Spleen (tissue), 11 donors: Measurements from ENCODE around the gene UBE2B. TPM values are rescaled to one million over a fixed set of nuclear protein-coding genes. Genes with fewer than 3 reads are reported as not detected.

Experiments used
- DNase-seq: peaks from one replicate; pipeline ENCODE4 v3.0.0-alpha.2; 2020
- H3K27ac ChIP-seq, 8 donors: fragments of 200-600 bp; sonication (generic) in 7 of 8; 1 replicate in 4 of 8; 2 replicates in 4 of 8; pipeline versions ENCODE4 v1.5.0 to v1.8.0; 2016 to 2021; ENCODE audit warnings: inconsistent platforms in 4 of 8, mild to moderate bottlenecking in 4 of 8, moderate library complexity in 1 of 8
- H3K27me3 ChIP-seq, 7 donors: fragments of 200-600 bp; sonication (generic) in 6 of 7; replicated peaks in 1 of 7; 1 replicate in 4 of 7; 2 replicates in 3 of 7; pipeline versions ENCODE4 v1.5.0 to v1.8.0; 2016 to 2021; ENCODE audit warnings: inconsistent platforms in 3 of 7, mild to moderate bottlenecking in 1 of 7
- H3K36me3 ChIP-seq, 6 donors: fragments of 200-600 bp; sonication (generic) in 5 of 6; 1 replicate in 4 of 6; 2 replicates in 2 of 6; pipeline versions ENCODE4 v1.5.0 to v1.8.0; 2016 to 2021; ENCODE audit warnings: inconsistent platforms in 2 of 6
- H3K4me1 ChIP-seq, 6 donors: fragments of 200-600 bp; sonication (generic) in 5 of 6; 1 replicate in 3 of 6; 2 replicates in 3 of 6; pipeline versions ENCODE4 v1.5.0 to v1.8.0; 2016 to 2021; ENCODE audit warnings: inconsistent platforms in 3 of 6
- H3K4me3 ChIP-seq, 8 donors: fragments of 200-600 bp; sonication (generic) in 7 of 8; 1 replicate in 4 of 8; 2 replicates in 4 of 8; pipeline versions ENCODE4 v1.5.0 to v1.8.0; 2016 to 2021; ENCODE audit warnings: inconsistent platforms in 4 of 8, mild to moderate bottlenecking in 4 of 8, moderate library complexity in 2 of 8
- H3K9me3 ChIP-seq, 8 donors: fragments of 200-600 bp; sonication (generic) in 7 of 8; 1 replicate in 4 of 8; 2 replicates in 4 of 8; pipeline versions ENCODE4 v1.5.0 to v1.8.0; 2016 to 2021; ENCODE audit warnings: inconsistent platforms in 4 of 8
- POLR2A ChIP-seq, 3 donors: fragments of 450-650 bp; IDR thresholded peaks; one replicate each; pipeline ENCODE4 v1.5.1; 2017; ENCODE audit warnings: antibody characterized with exemption in 3 of 3, mild to moderate bottlenecking in 1 of 3
- POLR2AphosphoS5 ChIP-seq, 3 donors: sonication (generic); formaldehyde crosslinking; IDR thresholded peaks; one replicate each; pipeline ENCODE4 v1.5.1; 2017; ENCODE audit warnings: antibody characterized with exemption in 3 of 3
- WGBS, 5 donors: extraction: QIAGEN DNeasy Blood & Tissue Kit in 3 of 5; methylation state at CpG; one replicate each; pipeline versions ENCODE4 v1.1.5 to v1.1.7; 2013 to 2018; 5-methylcytosine and 5-hydroxymethylcytosine counted together
- intact Hi-C: fragments of 100-400 bp; cut with DNase I; formaldehyde crosslinking; loops from one replicate; pipeline ENCODE4 v1.15.0; 2023; ENCODE audit warnings: low total_unique reads
- polyA plus RNA-seq, 3 donors: library from polyadenylated mRNA; stranded (reverse); fragments of 200-250 nt; gene quantifications; one replicate each; pipeline ENCODE4 v1.2.1, GENCODE V29; 2013
- total RNA-seq, 7 donors: library from RNA; depleted of rRNA in 3 of 7; stranded (reverse); fragments of >200 nt in 3 of 7; fragmentation: NEBNext Ultra II Directional in 4 of 7; extraction: Animal tissue kit (Norgen Biotek cat#: 25700) in 4 of 7; gene quantifications; one replicate each; pipeline versions ENCODE4 v1.1.0 to v1.2.1, GENCODE V29; 2016 to 2021
- TF ChIP-seq, protein P1 (sequence below), 11 experiments: fragments of 200-600 bp in 7 of 11; fragments of 450-650 bp in 4 of 11; sonication (generic) in 4 of 11; IDR thresholded peaks in 8 of 11; conservative IDR thresholded peaks in 3 of 11; 1 replicate in 7 of 11; 2 replicates in 4 of 11; pipeline versions ENCODE4 v1.4.0 to v1.8.0; 2016 to 2021; ENCODE audit warnings: antibody characterized with exemption in 11 of 11, inconsistent platforms in 4 of 11, mild to moderate bottlenecking in 1 of 11
- donor health status: healthy with polysubstance abuse.
- donor health status: DM: no; HTN: no; CAD: no; lungs with moderate emphysema.
- donor health status: DM: no; HTN: no; CAD: no.
- donor health status: Bipolar disorder and iron deficiency.
- donor health status: healthy.
- donor health status: DM: no; HTN: no; CAD: no.
- donor health status: DM: yes; HTN: yes; CAD: no.

UBE2B gene
- total and polyA plus RNA-seq, 10 donors, result 67.7 to 117 (median 101) TPM

DNA sequence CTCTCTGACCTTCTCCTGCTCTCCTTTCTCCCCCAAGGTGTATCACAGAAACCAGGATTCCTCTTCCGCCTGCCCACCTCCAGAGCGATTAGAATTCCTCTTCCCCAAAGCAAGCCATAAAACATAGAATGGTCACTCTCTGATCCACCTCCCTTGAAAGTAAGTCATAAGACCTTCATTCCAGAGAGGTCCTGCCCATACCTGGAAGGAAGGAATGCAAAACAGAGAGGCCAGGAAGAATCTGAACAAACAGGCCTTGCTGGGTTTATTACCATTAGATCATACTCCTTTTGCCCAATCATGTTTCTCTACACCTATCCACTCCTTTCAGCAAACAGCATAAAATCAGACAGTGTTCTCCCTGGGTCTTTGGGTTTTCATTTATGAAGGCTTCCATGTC, 25.4 kb upstream of the UBE2B start:
- Histone ChIP-seq H3K27ac (no peak overlapping the region), H3K4me3 (no peak overlapping the region), H3K27me3 (no peaks in the 10 kb centered on the region), H3K36me3 (peaks cover 0 to 10% (median 0%) of the 10 kb centered on the region in 6 donors), H3K4me1 (no peaks in the 10 kb centered on the region), H3K9me3 (no peaks in the 10 kb centered on the region)
- intact Hi-C loops, result no loop called here
- no peak for DNase-seq
- TF ChIP-seq POLR2A (IDR thresholded peaks at IDR 0.05) (no peak), POLR2AphosphoS5 (IDR thresholded peaks at IDR 0.05) (no peak)
- TF ChIP-seq, protein P1, sequence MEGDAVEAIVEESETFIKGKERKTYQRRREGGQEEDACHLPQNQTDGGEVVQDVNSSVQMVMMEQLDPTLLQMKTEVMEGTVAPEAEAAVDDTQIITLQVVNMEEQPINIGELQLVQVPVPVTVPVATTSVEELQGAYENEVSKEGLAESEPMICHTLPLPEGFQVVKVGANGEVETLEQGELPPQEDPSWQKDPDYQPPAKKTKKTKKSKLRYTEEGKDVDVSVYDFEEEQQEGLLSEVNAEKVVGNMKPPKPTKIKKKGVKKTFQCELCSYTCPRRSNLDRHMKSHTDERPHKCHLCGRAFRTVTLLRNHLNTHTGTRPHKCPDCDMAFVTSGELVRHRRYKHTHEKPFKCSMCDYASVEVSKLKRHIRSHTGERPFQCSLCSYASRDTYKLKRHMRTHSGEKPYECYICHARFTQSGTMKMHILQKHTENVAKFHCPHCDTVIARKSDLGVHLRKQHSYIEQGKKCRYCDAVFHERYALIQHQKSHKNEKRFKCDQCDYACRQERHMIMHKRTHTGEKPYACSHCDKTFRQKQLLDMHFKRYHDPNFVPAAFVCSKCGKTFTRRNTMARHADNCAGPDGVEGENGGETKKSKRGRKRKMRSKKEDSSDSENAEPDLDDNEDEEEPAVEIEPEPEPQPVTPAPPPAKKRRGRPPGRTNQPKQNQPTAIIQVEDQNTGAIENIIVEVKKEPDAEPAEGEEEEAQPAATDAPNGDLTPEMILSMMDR (IDR thresholded peaks at IDR 0.05 in 8 of 11, conservative IDR thresholded peaks at IDR 0.05 in 3 of 11), result no peak
- WGBS, 5 donors, result 94 to 98% (median 95%) methylated on average over 2 of the region's 2 CpGs

DNA sequence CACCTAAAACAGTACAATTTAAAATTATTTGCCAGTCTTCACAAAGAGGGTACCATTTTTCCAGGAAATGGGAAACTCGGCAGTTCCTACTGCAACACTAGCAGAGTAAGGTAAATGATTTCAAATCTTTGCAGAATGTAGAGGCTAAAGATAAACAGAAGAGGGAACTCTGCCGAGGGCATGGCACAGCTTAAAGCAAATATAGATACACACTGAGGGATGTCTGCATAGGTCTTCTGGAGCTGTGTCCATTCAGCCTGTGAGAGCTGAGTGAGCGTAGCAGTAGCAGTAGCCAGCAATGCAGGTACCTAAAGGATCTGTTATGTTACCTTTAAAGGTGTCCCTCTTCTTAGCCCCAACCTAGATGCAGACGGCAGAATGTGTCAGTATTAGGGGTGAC, 21.9 kb upstream of the UBE2B start:
- TF ChIP-seq, protein P1 (IDR thresholded peaks at IDR 0.05 in 8 of 11, conservative IDR thresholded peaks at IDR 0.05 in 3 of 11), result no peak
- no peak for TF ChIP-seq POLR2A (IDR thresholded peaks at IDR 0.05)
- no peak for TF ChIP-seq POLR2AphosphoS5 (IDR thresholded peaks at IDR 0.05)
- Histone ChIP-seq H3K27me3 (no peaks in the 10 kb centered on the region), H3K4me1 (no peaks in the 10 kb centered on the region), H3K4me3 (no peak overlapping the region), H3K36me3 (peaks cover 0 to 10% (median 0%) of the 10 kb centered on the region in 6 donors), H3K9me3 (no peaks in the 10 kb centered on the region), H3K27ac (no peak overlapping the region)
- intact Hi-C loops, result no loop called here
- DNase-seq, result no peak
- 81 to 96% (median 86%) methylated on average over 4 of the region's 4 CpGs for WGBS, 5 donors

DNA sequence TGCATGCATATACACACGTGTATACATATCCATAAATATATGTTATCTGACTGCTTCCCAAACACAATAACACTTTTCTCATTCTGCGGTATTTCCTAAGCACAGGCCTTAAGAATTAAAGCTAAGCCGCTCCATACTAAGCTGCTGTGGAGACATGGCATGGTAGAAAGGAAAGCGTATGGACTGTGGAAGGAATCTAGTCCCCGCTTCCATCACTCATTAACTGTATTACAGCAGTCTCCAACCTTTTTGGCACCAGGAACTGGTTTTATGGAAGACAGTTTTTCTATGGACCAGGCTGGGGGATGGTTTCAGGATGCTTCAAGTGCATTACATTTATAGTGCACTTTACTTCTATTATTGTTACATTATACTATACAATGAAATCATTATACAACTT, 15.7 kb upstream of the UBE2B start:
- no peak overlapping the region for H3K27ac ChIP-seq
- H3K4me3 ChIP-seq, result no peak overlapping the region
- H3K9me3 ChIP-seq, result no peaks in the 10 kb centered on the region
- H3K27me3 ChIP-seq, result no peaks in the 10 kb centered on the region
- no peaks in the 10 kb centered on the region for H3K4me1 ChIP-seq
- H3K36me3 ChIP-seq, result no peaks in the 10 kb centered on the region
- no peak for TF ChIP-seq POLR2A (IDR thresholded peaks at IDR 0.05)
- DNase-seq, result no peak
- intact Hi-C loops, result loop anchor here (10.0 kb wide), 1 partner anchor 151 kb away; no protein-coding TSS in a partner anchor
- 93 to 96% (median 94%) methylated on average over 5 of the region's 5 CpGs for WGBS, 5 donors

DNA sequence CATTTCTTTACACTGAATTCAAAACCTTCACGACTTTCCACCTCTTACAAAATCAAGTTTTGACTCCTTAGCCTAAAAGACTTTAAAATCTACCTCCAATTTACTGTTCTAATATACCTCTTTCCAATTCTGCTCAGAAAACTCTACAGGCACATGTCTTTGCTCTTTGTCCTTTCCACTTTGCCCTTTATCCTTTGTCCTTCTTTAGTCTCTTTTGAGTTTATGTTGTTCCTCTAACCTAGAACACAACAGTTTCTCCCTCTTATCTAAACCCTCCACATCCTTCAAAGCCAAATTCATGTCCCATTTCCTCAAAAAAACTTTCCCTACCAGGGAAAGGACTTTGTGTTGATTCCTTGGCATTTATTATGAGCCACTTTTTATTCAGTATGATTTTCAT, 5.8 kb upstream of the UBE2B start:
- H3K4me1 ChIP-seq, result peaks cover 13 to 45% (median 29%) of the 10 kb centered on the region in 6 donors
- no peaks in the 10 kb centered on the region for H3K36me3 ChIP-seq
- intact Hi-C loops, result no loop called here
- H3K4me3 ChIP-seq, result no peak overlapping the region
- H3K9me3 ChIP-seq, result no peaks in the 10 kb centered on the region
- TF ChIP-seq POLR2A (IDR thresholded peaks at IDR 0.05), result no peak
- TF ChIP-seq, protein P1 (IDR thresholded peaks at IDR 0.05 in 8 of 11, conservative IDR thresholded peaks at IDR 0.05 in 3 of 11), result no peak
- TF ChIP-seq POLR2AphosphoS5 (IDR thresholded peaks at IDR 0.05), result no peak
- WGBS, 5 donors, result 93 to 100% (median 97%) methylated on average over 1 of the region's 1 CpG
- H3K27ac ChIP-seq, result no peak overlapping the region
- DNase-seq, result no peak
- no peaks in the 10 kb centered on the region for H3K27me3 ChIP-seq
